Neuron (in vitro differentiated cells): ENCODE results near the gene ZNF555.
"Not testable (repeated sequence)": the region's sequence is repeated elsewhere in the genome, so short reads cannot be mapped to it uniquely, and the experiment has no call there.

Experiments used
- H2AFZ ChIP-seq: one replicate; pipeline ENCODE4 v1.6.1; 2013; ENCODE audit warnings: low read depth, mild to moderate bottlenecking, inconsistent platforms, low read length, moderate library complexity
- H3K27me3 ChIP-seq: one replicate; pipeline ENCODE4 v1.6.1; 2013; ENCODE audit warnings: low read length; ENCODE audit not compliant: insufficient read depth
- H3K36me3 ChIP-seq: one replicate; pipeline ENCODE4 v1.6.1; 2013; ENCODE audit warnings: low read length; ENCODE audit not compliant: insufficient read depth
- H3K4me1 ChIP-seq: one replicate; pipeline ENCODE4 v1.6.1; 2013; ENCODE audit warnings: low read length; ENCODE audit not compliant: insufficient read depth
- H3K4me3 ChIP-seq: 2 replicates; pipeline ENCODE4 v1.5.1; 2013; ENCODE audit warnings: mild to moderate bottlenecking, low read length, moderate library complexity
- H3K9me3 ChIP-seq: one replicate; pipeline ENCODE4 v1.6.1; 2013; ENCODE audit warnings: low read length

The ZNF555 gene

GRCh38 chr19:2852598-2852997, 11.3 kb downstream of the ZNF555 start:
- Histone ChIP-seq H3K9me3 (peaks cover 54% of the 10 kb centered on the region), H3K4me1 (no peaks in the 10 kb centered on the region), H2AFZ (no peak overlapping the region), H3K4me3 (no peak overlapping the region), H3K36me3 (peaks cover 48% of the 10 kb centered on the region), H3K27me3 (no peaks in the 10 kb centered on the region)

GRCh38 chr19:2853015-2853606, 11.8 kb downstream of the ZNF555 start:
- peaks cover 48% of the 10 kb centered on the region for H3K36me3 ChIP-seq
- peaks cover 55% of the 10 kb centered on the region for H3K9me3 ChIP-seq

GRCh38 chr19:2854849-2855248, 13.6 kb downstream of the ZNF555 start:
- Histone ChIP-seq H3K4me1 (no peaks in the 10 kb centered on the region), H2AFZ (no peak overlapping the region), H3K4me3 (no peak overlapping the region), H3K27me3 (no peaks in the 10 kb centered on the region), H3K36me3 (peaks cover 48% of the 10 kb centered on the region), H3K9me3 (peaks cover 53% of the 10 kb centered on the region)

More at GRCh38 chr19:2853015-2853606, 11.8 kb downstream of the ZNF555 start:
- Histone ChIP-seq H3K4me1 (no peaks in the 10 kb centered on the region), H2AFZ (no peak overlapping the region), H3K4me3 (no peak overlapping the region), H3K27me3 (no peaks in the 10 kb centered on the region)

GRCh38 chr19:2856457-2857050, 15.3 kb downstream of the ZNF555 start:
- no peaks in the 10 kb centered on the region for H3K27me3 ChIP-seq
- peaks cover 41% of the 10 kb centered on the region for H3K9me3 ChIP-seq
- H2AFZ ChIP-seq: no peak overlapping the region
- no peak overlapping the region for H3K4me3 ChIP-seq
- H3K36me3 ChIP-seq: peaks cover 36% of the 10 kb centered on the region
- no peaks in the 10 kb centered on the region for H3K4me1 ChIP-seq

GRCh38 chr19:2858864-2859263, 17.6 kb downstream of the ZNF555 start:
- Histone ChIP-seq H3K9me3 (peaks cover 20% of the 10 kb centered on the region), H3K27me3 (no peaks in the 10 kb centered on the region), H3K4me3 (no peak overlapping the region), H2AFZ (no peak overlapping the region), H3K36me3 (peaks cover 14% of the 10 kb centered on the region), H3K4me1 (no peaks in the 10 kb centered on the region)

- Histone ChIP-seq H3K4me1 (no peaks in the 10 kb centered on the region), H3K27me3 (no peaks in the 10 kb centered on the region), H3K36me3 (no peaks in the 10 kb centered on the region), H3K4me3 (no peak overlapping the region), H2AFZ (no peak overlapping the region), H3K9me3 (peaks cover under 1% of the 10 kb centered on the region)
Observed at GRCh38 chr19:2863816-2864215, 22.5 kb downstream of the ZNF555 start.

GRCh38 chr19:2865334-2866100, 24.2 kb downstream of the ZNF555 start:
- H3K4me3 ChIP-seq: no peak overlapping the region
- no peaks in the 10 kb centered on the region for H3K9me3 ChIP-seq
- H3K4me1 ChIP-seq: no peaks in the 10 kb centered on the region
- H2AFZ ChIP-seq: no peak overlapping the region
- no peaks in the 10 kb centered on the region for H3K27me3 ChIP-seq
- no peaks in the 10 kb centered on the region for H3K36me3 ChIP-seq

- no peak overlapping the region for H3K4me3 ChIP-seq
Observed at GRCh38 chr19:2866495-2867024, 25.3 kb downstream of the ZNF555 start.

GRCh38 chr19:2867025-2867991, 26.0 kb downstream of the ZNF555 start, which contains the start of gene ZNF556:
Gene ZNF556, plus strand, starts transcription at chr19:2867335. Its CDS starts 87 bp downstream, at chr19:2867422.
- Histone ChIP-seq H2AFZ (no peak within 1 kb of the TSS), H3K4me1 (no peaks in the 10 kb centered on the region), H3K27me3 (no peaks in the 10 kb centered on the region), H3K4me3 (no peak within 1 kb of the TSS), H3K36me3 (no peaks in the 10 kb centered on the region), H3K9me3 (no peaks in the 10 kb centered on the region)

More at GRCh38 chr19:2866495-2867024, 25.3 kb downstream of the ZNF555 start:
- H3K4me1 ChIP-seq: no peaks in the 10 kb centered on the region
- H3K9me3 ChIP-seq: no peaks in the 10 kb centered on the region
- no peaks in the 10 kb centered on the region for H3K36me3 ChIP-seq
- no peak overlapping the region for H2AFZ ChIP-seq
- no peaks in the 10 kb centered on the region for H3K27me3 ChIP-seq

- Histone ChIP-seq H2AFZ (no peak overlapping the region), H3K9me3 (no peaks in the 10 kb centered on the region), H3K27me3 (no peaks in the 10 kb centered on the region), H3K4me1 (no peaks in the 10 kb centered on the region), H3K36me3 (no peaks in the 10 kb centered on the region), H3K4me3 (no peak overlapping the region)
Observed at GRCh38 chr19:2869618-2870017, 28.3 kb downstream of the ZNF555 start.

GRCh38 chr19:2872175-2872574, 30.9 kb downstream of the ZNF555 start:
- H3K9me3 ChIP-seq, H2AFZ ChIP-seq, H3K4me1 ChIP-seq, H3K27me3 ChIP-seq, H3K4me3 ChIP-seq, H3K36me3 ChIP-seq: not testable (repeated sequence)
